AG09319 (cell line): Measurements from ENCODE around the gene SVOP.

Experiments used
- DNase-seq: peaks from one replicate; pipeline ENCODE4 v3.0.0-alpha.2; 2010; ENCODE audit warnings: low read depth; ENCODE audit errors: extremely low read depth
- CTCF ChIP-seq: IDR thresholded peaks from 2 replicates; pipeline ENCODE4 v1.5.1; 2011; ENCODE audit warnings: low read depth, mild to moderate bottlenecking, inconsistent platforms, low read length, moderate library complexity

The SVOP gene, protein sequence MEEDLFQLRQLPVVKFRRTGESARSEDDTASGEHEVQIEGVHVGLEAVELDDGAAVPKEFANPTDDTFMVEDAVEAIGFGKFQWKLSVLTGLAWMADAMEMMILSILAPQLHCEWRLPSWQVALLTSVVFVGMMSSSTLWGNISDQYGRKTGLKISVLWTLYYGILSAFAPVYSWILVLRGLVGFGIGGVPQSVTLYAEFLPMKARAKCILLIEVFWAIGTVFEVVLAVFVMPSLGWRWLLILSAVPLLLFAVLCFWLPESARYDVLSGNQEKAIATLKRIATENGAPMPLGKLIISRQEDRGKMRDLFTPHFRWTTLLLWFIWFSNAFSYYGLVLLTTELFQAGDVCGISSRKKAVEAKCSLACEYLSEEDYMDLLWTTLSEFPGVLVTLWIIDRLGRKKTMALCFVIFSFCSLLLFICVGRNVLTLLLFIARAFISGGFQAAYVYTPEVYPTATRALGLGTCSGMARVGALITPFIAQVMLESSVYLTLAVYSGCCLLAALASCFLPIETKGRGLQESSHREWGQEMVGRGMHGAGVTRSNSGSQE

DNA sequence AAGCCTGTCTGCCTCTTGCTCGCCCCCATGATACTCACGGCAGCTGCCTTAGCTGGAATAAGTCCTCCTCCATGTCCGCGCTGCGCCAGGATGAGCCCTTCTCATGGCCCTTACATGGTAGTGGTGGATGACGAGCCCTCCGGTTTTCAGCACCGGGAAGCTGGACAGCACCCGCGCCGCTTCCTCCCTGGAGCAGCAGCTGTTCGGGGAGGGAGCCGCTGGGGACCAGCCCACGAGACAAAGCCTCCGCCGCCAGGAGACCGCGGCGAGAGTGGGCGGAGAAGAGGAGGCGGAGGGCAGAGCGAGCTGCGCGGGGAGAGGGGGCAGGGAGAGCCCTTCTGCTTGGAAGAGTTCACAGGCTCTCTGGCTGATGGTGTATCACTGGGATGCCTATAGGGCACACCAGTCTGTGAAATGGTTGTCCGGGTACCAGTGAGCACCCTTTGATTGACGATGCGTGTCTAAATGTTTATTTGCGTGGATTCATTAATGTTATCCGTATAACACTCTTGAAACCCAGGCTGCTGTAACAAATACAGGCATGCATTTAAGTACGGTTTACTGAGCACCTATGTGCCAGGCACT is at the start of gene SVOP:
SVOP (minus strand) TSS at position 273 of the 585 bp plus-strand sequence; CDS start at position 73, 200 bp downstream.
- TF ChIP-seq CTCF: no peak
- DNase-seq: peak; percentile 18

DNA sequence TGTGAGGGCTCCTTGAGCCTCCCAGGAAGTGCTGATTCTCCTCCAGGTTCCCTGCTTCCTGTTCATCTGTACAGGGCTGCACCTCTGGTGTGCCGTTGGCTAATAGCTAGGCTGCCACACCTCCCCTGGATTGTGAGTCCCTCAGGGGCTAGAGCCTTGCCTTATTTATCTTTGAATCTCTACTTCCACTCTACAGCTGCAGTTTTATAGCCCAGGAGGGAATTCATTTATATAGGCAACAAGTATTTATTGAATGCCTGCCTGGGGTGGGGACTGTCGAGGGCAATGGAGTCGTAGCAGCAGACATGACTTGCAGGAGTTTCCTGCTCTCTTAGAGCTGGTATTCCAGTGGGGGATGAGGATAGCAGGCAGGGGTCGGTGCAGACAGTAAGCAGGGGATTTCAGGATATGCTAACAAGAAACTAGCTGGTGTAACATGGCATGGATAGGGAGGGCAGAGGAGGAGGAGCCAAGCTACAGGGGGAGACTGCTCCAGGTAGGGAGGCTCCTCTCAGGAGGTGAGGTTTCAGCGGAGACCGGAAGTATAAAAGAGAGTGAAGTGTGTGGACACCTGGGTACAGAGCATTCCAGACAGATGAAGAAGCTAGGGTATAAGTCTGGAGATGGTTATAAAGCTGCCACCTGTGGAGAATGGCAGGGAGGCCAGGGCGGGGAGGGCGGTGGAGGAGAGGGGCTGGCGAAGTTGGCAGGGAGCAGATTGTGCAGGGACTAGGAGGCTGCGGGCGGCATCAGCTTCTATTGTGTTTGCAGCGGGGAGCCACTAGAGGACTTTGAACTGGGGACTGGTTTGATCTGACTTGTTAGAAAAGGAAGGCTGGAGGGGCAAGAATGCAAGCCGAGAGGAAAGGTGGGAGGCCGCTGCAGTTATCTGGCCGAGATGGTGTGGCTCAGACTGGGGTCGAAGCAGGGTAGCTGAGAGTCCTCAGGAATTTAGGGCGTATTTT is 48.7 kb upstream of the SVOP start:
- no peak for DNase-seq
- no peak for TF ChIP-seq CTCF

- no peak for TF ChIP-seq CTCF
Measured at GRCh38 chr12:109065853-109066193, 45.0 kb upstream of the SVOP start.

DNA sequence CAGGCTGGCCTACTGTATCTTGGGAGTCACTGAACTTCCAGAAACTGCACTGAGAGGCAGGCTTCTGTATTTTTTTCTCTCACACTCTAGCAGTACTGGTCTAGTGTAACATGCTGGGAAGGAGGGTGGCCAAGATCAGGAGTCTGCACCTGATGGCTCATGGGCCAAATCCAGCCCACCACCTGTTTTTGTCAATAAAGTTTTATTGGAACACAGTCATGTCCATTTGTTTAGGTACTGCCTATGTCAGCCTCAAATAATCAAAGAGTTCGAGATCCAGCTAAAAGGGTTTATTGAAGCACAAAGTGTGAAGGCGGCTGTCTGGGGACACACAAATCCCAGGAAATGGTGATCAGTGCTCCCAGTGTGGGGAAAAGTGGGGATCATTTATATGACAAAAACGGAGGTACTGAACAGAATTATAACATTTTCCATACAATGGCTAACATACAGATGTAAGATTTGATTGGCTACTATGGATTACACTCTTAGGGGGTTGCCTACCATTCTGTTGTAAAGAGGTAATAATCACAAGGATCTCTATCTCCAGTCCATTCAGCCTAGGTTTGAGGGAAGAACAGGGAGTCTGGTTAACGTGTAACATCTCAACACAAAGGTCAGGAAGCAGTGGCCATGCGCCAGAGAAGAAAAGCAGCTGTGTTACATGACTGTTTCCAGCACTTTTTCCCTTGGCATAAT is 44.4 kb upstream of the SVOP start:
- no peak for TF ChIP-seq CTCF
- DNase-seq: no peak

More at GRCh38 chr12:109065853-109066193, 45.0 kb upstream of the SVOP start:
- no peak for DNase-seq

DNA sequence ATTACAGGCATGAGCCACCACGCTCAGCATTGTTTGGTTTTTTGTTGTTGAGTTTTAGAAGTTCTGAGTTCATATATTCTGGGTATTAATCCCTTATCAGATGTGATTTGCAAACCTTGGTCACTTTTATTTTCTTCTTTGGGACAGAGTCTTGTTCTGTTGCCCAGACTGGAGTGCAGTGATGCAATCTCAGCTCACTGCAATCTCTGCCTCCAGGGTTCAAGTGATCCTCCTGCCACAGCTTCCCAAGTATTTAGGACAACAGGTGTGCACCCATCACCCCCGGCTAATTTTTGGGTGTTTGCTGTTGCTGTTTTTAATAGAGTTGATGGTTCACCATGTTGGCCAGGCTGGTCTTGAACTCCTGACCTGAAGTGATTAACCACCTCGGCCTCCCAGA is 43.3 kb upstream of the SVOP start:
- TF ChIP-seq CTCF: no peak

DNA sequence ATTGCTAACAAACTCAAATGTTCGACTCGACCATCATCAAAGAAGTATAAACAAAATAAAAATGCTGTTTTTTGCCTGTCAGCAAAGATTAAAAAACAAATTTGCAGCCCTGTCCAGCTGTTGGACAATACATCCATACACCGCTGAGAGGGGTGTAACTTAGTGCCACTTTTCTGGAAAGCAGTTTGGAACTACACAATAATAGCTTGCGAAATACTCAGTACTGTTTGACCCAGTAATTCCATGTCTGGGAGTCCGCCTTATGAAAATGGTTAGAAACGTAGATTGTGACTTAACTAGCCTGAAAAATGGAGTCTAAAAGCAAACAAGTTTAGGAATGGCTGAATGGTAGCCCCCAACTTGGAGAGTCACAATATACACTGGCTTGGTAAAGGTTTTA is 37.9 kb upstream of the SVOP start:
- DNase-seq: no peak
- no peak for TF ChIP-seq CTCF

More for the DNA sequence above, 43.3 kb upstream of the SVOP start:
- DNase-seq: no peak
